A673 (cell line): ENCODE data around the gene UFD1.

Experiments
- CTCF ChIP-seq: fragments of 300-800, 200-600 bp; sonication (generic); conservative IDR thresholded peaks from 2 replicates; pipeline ENCODE4 v1.5.1; 2017; ENCODE audit warnings: low read depth, mild to moderate bottlenecking, antibody characterized with exemption, low read length, moderate library complexity, mixed read lengths
- EZH2 ChIP-seq: fragments of 200-600 bp; sonication (generic); IDR thresholded peaks from 2 replicates; pipeline ENCODE4 v1.6.1; 2017; ENCODE audit warnings: borderline replicate concordance, low read depth, mild to moderate bottlenecking, mixed read lengths, antibody characterized with exemption, low read length; ENCODE audit not compliant: poor library complexity, severe bottlenecking

- TF ChIP-seq EZH2 (no peak), CTCF (no peak)
Measured at GRCh38 chr22:19490628-19491230, 11.7 kb upstream of the UFD1 start.
